SK-N-SH treated with all-trans-retinoic acid at 6 μM for 48 hours (cell line): Measurements from ENCODE around the gene AKT1.
"Not testable (repeated sequence)": the region's sequence is repeated elsewhere in the genome, so short reads cannot be mapped to it uniquely, and the experiment has no call there.

Source experiments
- ATAC-seq: fragments of 200-7000 bp; cut with Tn5 transposase; 3 replicates; pipeline ENCODE4 v1.9.1; 2020; ENCODE audit warnings: mild to moderate bottlenecking, moderate library complexity
- ARNTL ChIP-seq: fragments of 450-650 bp; formaldehyde crosslinking; IDR thresholded peaks from 2 replicates; pipeline ENCODE4 v1.5.0; 2020; ENCODE audit warnings: low read depth, mild to moderate bottlenecking, moderate library complexity, borderline replicate concordance
- BACH2 ChIP-seq: fragments of 250-450 bp; sonication (Bioruptor Pico); IDR thresholded peaks from 2 replicates; pipeline ENCODE4 v1.9.0; 2021; ENCODE audit warnings: mild to moderate bottlenecking, borderline replicate concordance
- CSDC2 ChIP-seq: fragments of 250-450 bp; sonication (Bioruptor Pico); IDR thresholded peaks from 2 replicates; pipeline ENCODE4 v1.5.0; 2020; ENCODE audit warnings: mild to moderate bottlenecking, moderate library complexity
- ESRRG ChIP-seq: fragments of 250-450 bp; sonication (Bioruptor Pico); IDR thresholded peaks from 2 replicates; pipeline ENCODE4 v1.6.1; 2021; ENCODE audit warnings: mild to moderate bottlenecking
- GLIS3 ChIP-seq: fragments of 250-450 bp; sonication (Bioruptor Pico); IDR thresholded peaks from 2 replicates; pipeline ENCODE4 v1.5.0; 2020; ENCODE audit warnings: mild to moderate bottlenecking, moderate library complexity
- ISL1 ChIP-seq: fragments of 250-450 bp; sonication (Bioruptor Pico); IDR thresholded peaks from 2 replicates; pipeline ENCODE4 v2.1.2; 2022; ENCODE audit warnings: mild to moderate bottlenecking, moderate library complexity
- POU6F1 ChIP-seq: fragments of 250-450 bp; sonication (Bioruptor Pico); IDR thresholded peaks from 2 replicates; pipeline ENCODE4 v1.8.0; 2021; ENCODE audit warnings: low read depth, mild to moderate bottlenecking, moderate library complexity, borderline replicate concordance
- PPARA ChIP-seq: fragments of 250-450 bp; sonication (Bioruptor Pico); IDR thresholded peaks from 2 replicates; pipeline ENCODE4 v1.5.0; 2020; ENCODE audit warnings: mild to moderate bottlenecking, borderline replicate concordance
- RARB ChIP-seq: fragments of 250-450 bp; sonication (Bioruptor Pico); IDR thresholded peaks from 2 replicates; pipeline ENCODE4 v1.8.0; 2021; ENCODE audit warnings: mild to moderate bottlenecking, moderate library complexity
- SNAI2 ChIP-seq: fragments of 250-450 bp; sonication (Bioruptor Pico); IDR thresholded peaks from 2 replicates; pipeline ENCODE4 v1.5.0; 2020; ENCODE audit warnings: mild to moderate bottlenecking, moderate library complexity
- TCF4 ChIP-seq: fragments of 250-450 bp; sonication (Bioruptor Pico); IDR thresholded peaks from 2 replicates; pipeline ENCODE4 v1.8.0; 2021; ENCODE audit warnings: mild to moderate bottlenecking, moderate library complexity, borderline replicate concordance
- TOX ChIP-seq: fragments of 250-450 bp; sonication (Bioruptor Pico); IDR thresholded peaks from 2 replicates; pipeline ENCODE4 v1.8.0; 2021; ENCODE audit warnings: mild to moderate bottlenecking, moderate library complexity, borderline replicate concordance
- ZC3H10 ChIP-seq: fragments of 250-450 bp; sonication (Bioruptor Pico); IDR thresholded peaks from 2 replicates; pipeline ENCODE4 v1.5.1; 2021; ENCODE audit warnings: mild to moderate bottlenecking, moderate library complexity
- ZFP3 ChIP-seq: fragments of 250-450 bp; sonication (Bioruptor Pico); IDR thresholded peaks from 2 replicates; pipeline ENCODE4 v1.5.0; 2020; ENCODE audit warnings: mild to moderate bottlenecking, moderate library complexity
- ZNF565 ChIP-seq: fragments of 450-650 bp; formaldehyde crosslinking; conservative IDR thresholded peaks from 2 replicates; pipeline ENCODE4 v1.5.0; 2020; ENCODE audit warnings: low read depth, mild to moderate bottlenecking, moderate library complexity
- ZNF8 ChIP-seq: fragments of 450-650 bp; formaldehyde crosslinking; IDR thresholded peaks from 2 replicates; pipeline ENCODE4 v1.5.0; 2020; ENCODE audit warnings: mild to moderate bottlenecking, moderate library complexity
- TF ChIP-seq, protein P1 (sequence below): fragments of 250-450 bp; sonication (Bioruptor Pico); IDR thresholded peaks from 2 replicates; pipeline ENCODE4 v1.8.0; 2020; ENCODE audit warnings: mild to moderate bottlenecking, moderate library complexity, borderline replicate concordance
- TF ChIP-seq, protein P2 (sequence below): fragments of 250-450 bp; sonication (Bioruptor Pico); IDR thresholded peaks from 2 replicates; pipeline ENCODE4 v1.5.0; 2020; ENCODE audit warnings: mild to moderate bottlenecking, moderate library complexity
- TF ChIP-seq, protein P3 (sequence below): fragments of 250-450 bp; sonication (Bioruptor Pico); IDR thresholded peaks from 2 replicates; pipeline ENCODE4 v1.5.1; 2021; ENCODE audit warnings: mild to moderate bottlenecking, moderate library complexity
- TF ChIP-seq, protein P4 (sequence below): fragments of 250-450 bp; sonication (Bioruptor Pico); IDR thresholded peaks from 2 replicates; pipeline ENCODE4 v1.5.1; 2020; ENCODE audit warnings: low read depth, mild to moderate bottlenecking, moderate library complexity

AKT1 gene

DNA sequence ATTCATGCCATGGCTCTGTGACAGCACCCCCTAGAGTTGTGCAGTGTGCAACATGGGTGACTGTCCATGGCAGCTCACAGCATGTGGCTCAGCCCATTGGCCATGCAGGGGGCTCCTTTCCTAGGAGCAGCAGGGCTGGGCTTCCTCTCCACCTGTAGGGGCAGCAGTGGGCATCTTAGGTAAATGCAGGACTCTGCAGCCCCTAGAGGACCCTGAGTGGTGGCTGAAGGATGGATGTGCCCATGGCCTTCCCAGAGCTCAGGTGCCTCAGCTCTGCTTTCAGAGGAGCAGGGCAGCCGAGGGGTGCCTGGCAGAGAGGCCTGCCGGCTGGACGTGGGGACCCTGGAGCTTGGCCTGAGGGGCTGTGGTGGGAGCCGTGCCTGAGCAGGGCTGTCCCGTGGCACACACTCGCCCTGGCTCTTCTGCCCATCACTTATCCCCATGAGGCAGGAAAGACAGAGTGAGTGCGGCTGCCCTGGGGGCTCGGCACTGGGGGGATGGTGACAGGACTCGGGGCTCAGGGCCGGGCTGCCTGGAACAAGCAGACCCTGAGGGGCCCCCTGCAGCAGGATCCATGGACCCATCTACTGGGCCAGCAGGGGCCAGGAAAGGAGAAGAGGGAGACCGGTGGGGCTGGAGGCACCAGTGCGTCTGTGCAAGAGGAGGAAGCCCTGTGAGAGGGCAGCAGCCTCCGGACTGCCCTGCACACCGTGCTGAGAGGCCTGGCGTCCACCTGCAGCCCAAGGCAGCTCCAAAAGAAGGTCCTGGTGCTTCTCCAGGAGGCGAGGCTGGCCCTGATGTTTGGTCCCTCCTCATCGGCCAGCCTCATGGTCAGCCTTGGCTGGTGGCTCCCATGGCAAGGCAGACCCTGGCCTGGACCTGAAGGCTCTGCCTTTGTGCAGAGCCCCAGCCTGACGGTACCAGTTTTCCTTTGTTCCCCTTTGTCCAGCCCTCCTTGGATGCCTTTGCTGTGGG is 63.9 kb downstream of the AKT1 start:
- ATAC-seq = peak; percentile 55

GRCh38 chr14:104730487-104730886 is 65.1 kb downstream of the AKT1 start:
- ATAC-seq = no peak
- TF ChIP-seq ESRRG (no peak), TOX (CRISPR knock-in tag) (no peak), GLIS3 (no peak), CSDC2 (CRISPR knock-in tag) (no peak)

More for the DNA sequence above, 63.9 kb downstream of the AKT1 start:
- no peak for TF ChIP-seq TCF4
- no peak for TF ChIP-seq POU6F1 (CRISPR knock-in tag)
- TF ChIP-seq ZFP3 = no peak
- no peak for TF ChIP-seq SNAI2 (CRISPR knock-in tag)
- TF ChIP-seq, protein P1, sequence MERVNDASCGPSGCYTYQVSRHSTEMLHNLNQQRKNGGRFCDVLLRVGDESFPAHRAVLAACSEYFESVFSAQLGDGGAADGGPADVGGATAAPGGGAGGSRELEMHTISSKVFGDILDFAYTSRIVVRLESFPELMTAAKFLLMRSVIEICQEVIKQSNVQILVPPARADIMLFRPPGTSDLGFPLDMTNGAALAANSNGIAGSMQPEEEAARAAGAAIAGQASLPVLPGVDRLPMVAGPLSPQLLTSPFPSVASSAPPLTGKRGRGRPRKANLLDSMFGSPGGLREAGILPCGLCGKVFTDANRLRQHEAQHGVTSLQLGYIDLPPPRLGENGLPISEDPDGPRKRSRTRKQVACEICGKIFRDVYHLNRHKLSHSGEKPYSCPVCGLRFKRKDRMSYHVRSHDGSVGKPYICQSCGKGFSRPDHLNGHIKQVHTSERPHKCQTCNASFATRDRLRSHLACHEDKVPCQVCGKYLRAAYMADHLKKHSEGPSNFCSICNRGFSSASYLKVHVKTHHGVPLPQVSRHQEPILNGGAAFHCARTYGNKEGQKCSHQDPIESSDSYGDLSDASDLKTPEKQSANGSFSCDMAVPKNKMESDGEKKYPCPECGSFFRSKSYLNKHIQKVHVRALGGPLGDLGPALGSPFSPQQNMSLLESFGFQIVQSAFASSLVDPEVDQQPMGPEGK = no peak
- TF ChIP-seq BACH2 (CRISPR knock-in tag) = no peak
- TF ChIP-seq, protein P2, sequence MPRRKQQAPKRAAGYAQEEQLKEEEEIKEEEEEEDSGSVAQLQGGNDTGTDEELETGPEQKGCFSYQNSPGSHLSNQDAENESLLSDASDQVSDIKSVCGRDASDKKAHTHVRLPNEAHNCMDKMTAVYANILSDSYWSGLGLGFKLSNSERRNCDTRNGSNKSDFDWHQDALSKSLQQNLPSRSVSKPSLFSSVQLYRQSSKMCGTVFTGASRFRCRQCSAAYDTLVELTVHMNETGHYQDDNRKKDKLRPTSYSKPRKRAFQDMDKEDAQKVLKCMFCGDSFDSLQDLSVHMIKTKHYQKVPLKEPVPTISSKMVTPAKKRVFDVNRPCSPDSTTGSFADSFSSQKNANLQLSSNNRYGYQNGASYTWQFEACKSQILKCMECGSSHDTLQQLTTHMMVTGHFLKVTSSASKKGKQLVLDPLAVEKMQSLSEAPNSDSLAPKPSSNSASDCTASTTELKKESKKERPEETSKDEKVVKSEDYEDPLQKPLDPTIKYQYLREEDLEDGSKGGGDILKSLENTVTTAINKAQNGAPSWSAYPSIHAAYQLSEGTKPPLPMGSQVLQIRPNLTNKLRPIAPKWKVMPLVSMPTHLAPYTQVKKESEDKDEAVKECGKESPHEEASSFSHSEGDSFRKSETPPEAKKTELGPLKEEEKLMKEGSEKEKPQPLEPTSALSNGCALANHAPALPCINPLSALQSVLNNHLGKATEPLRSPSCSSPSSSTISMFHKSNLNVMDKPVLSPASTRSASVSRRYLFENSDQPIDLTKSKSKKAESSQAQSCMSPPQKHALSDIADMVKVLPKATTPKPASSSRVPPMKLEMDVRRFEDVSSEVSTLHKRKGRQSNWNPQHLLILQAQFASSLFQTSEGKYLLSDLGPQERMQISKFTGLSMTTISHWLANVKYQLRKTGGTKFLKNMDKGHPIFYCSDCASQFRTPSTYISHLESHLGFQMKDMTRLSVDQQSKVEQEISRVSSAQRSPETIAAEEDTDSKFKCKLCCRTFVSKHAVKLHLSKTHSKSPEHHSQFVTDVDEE (CRISPR knock-in tag) = no peak
- TF ChIP-seq GLIS3 = no peak
- TF ChIP-seq ARNTL (CRISPR knock-in tag) = no peak
- no peak for TF ChIP-seq CSDC2 (CRISPR knock-in tag)
- no peak for TF ChIP-seq ZNF8 (CRISPR knock-in tag)
- no peak for TF ChIP-seq PPARA (CRISPR knock-in tag)
- TF ChIP-seq, protein P3, sequence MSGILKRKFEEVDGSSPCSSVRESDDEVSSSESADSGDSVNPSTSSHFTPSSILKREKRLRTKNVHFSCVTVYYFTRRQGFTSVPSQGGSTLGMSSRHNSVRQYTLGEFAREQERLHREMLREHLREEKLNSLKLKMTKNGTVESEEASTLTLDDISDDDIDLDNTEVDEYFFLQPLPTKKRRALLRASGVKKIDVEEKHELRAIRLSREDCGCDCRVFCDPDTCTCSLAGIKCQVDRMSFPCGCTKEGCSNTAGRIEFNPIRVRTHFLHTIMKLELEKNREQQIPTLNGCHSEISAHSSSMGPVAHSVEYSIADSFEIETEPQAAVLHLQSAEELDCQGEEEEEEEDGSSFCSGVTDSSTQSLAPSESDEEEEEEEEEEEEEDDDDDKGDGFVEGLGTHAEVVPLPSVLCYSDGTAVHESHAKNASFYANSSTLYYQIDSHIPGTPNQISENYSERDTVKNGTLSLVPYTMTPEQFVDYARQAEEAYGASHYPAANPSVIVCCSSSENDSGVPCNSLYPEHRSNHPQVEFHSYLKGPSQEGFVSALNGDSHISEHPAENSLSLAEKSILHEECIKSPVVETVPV (CRISPR knock-in tag) = no peak
- no peak for TF ChIP-seq ESRRG
- no peak for TF ChIP-seq ZC3H10 (CRISPR knock-in tag)
- no peak for TF ChIP-seq ZNF565 (CRISPR knock-in tag)
- no peak for TF ChIP-seq RARB (CRISPR knock-in tag)
- TF ChIP-seq ISL1 (CRISPR knock-in tag) = no peak
- no peak for TF ChIP-seq TOX (CRISPR knock-in tag)
- TF ChIP-seq, protein P4, sequence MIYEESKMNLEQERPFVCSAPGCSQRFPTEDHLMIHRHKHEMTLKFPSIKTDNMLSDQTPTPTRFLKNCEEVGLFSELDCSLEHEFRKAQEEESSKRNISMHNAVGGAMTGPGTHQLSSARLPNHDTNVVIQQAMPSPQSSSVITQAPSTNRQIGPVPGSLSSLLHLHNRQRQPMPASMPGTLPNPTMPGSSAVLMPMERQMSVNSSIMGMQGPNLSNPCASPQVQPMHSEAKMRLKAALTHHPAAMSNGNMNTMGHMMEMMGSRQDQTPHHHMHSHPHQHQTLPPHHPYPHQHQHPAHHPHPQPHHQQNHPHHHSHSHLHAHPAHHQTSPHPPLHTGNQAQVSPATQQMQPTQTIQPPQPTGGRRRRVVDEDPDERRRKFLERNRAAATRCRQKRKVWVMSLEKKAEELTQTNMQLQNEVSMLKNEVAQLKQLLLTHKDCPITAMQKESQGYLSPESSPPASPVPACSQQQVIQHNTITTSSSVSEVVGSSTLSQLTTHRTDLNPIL (CRISPR knock-in tag) = no peak

DNA sequence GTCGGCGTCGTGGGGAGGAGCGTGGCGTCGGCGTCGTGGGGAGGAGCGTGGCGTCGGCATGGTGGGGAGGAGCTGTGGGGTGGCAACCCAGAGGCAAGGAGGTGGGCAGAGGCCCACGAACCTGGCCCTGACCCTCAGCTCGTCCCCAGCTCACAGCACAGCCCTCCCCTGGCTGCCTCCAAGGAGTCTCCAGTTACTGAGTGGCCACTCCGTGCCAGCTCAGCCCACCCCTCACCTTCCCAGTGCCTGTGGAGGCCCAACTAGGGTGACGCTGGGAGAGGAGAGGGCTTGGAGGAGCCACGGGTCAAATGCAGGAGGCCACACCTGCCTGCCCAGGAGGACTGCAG is 65.7 kb downstream of the AKT1 start:
- no peak for ATAC-seq
- TF ChIP-seq ZFP3 = no peak

- ATAC-seq = not testable (repeated sequence)
These were observed 66.2 kb downstream of the AKT1 start for GRCh38 chr14:104729176-104729834.
